Ishikawa (cell line): ENCODE measurements around the gene RIN3.

Experiments used
- CEBPB ChIP-seq: IDR thresholded peaks from 2 replicates; pipeline ENCODE4 v1.6.1; 2012
- CREB1 ChIP-seq: IDR thresholded peaks from 2 replicates; pipeline ENCODE4 v1.6.1; 2012; ENCODE audit warnings: low read depth
- EGR1 ChIP-seq: IDR thresholded peaks from 2 replicates; pipeline ENCODE4 v1.6.1; 2012
- EP300 ChIP-seq: IDR thresholded peaks from 2 replicates; pipeline ENCODE4 v1.6.1; 2012; ENCODE audit warnings: borderline replicate concordance
- FOXM1 ChIP-seq: IDR thresholded peaks from 2 replicates; pipeline ENCODE4 v1.6.1; 2012; ENCODE audit warnings: low read depth, borderline replicate concordance
- NFIC ChIP-seq: IDR thresholded peaks from 2 replicates; pipeline ENCODE4 v1.6.1; 2012
- RAD21 ChIP-seq: IDR thresholded peaks from 2 replicates; pipeline ENCODE4 v1.6.1; 2012; ENCODE audit warnings: low read depth
- TAF1 ChIP-seq: IDR thresholded peaks from 2 replicates; pipeline ENCODE4 v1.6.1; 2012; ENCODE audit warnings: low read depth, mild to moderate bottlenecking
- TCF12 ChIP-seq: IDR thresholded peaks from 2 replicates; pipeline ENCODE4 v1.6.1; 2012; ENCODE audit warnings: low read depth
- TEAD4 ChIP-seq: IDR thresholded peaks from 2 replicates; pipeline ENCODE4 v1.6.1; 2012
- YY1 ChIP-seq: IDR thresholded peaks from 2 replicates; pipeline ENCODE4 v1.6.1; 2012; ENCODE audit warnings: low read depth
- ZBTB7A ChIP-seq: IDR thresholded peaks from 2 replicates; pipeline ENCODE4 v1.6.1; 2012; ENCODE audit warnings: low read depth
- TF ChIP-seq, protein P1 (sequence below): IDR thresholded peaks from 2 replicates; pipeline ENCODE4 v1.6.1; 2012; ENCODE audit warnings: low read depth, mild to moderate bottlenecking
- TF ChIP-seq, protein P2 (sequence below): IDR thresholded peaks from 2 replicates; pipeline ENCODE4 v1.6.1; 2012
- TF ChIP-seq, protein P3 (sequence below): IDR thresholded peaks from 2 replicates; pipeline ENCODE4 v1.6.1; 2012

The RIN3 gene

DNA sequence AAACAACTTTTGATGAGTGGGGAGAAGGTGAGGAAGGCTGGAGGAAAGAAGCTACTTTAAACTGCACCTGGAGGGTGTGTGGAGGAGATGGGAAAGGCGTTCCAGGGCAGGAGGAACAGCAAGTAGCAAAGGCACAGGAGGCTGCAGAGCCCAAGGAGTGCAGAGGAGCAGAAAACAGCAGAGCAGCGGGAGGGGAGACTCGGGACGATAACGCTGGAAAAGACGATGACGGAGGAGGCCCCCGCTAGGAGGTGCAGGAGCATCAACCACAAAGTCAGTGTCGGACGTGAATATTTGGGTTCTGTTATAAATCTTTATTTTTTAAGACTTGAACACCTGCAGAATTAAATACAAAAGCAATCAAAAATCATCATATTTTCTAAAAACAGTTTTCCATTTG lies 189.9 kb downstream of the RIN3 start:
- TF ChIP-seq, protein P1, sequence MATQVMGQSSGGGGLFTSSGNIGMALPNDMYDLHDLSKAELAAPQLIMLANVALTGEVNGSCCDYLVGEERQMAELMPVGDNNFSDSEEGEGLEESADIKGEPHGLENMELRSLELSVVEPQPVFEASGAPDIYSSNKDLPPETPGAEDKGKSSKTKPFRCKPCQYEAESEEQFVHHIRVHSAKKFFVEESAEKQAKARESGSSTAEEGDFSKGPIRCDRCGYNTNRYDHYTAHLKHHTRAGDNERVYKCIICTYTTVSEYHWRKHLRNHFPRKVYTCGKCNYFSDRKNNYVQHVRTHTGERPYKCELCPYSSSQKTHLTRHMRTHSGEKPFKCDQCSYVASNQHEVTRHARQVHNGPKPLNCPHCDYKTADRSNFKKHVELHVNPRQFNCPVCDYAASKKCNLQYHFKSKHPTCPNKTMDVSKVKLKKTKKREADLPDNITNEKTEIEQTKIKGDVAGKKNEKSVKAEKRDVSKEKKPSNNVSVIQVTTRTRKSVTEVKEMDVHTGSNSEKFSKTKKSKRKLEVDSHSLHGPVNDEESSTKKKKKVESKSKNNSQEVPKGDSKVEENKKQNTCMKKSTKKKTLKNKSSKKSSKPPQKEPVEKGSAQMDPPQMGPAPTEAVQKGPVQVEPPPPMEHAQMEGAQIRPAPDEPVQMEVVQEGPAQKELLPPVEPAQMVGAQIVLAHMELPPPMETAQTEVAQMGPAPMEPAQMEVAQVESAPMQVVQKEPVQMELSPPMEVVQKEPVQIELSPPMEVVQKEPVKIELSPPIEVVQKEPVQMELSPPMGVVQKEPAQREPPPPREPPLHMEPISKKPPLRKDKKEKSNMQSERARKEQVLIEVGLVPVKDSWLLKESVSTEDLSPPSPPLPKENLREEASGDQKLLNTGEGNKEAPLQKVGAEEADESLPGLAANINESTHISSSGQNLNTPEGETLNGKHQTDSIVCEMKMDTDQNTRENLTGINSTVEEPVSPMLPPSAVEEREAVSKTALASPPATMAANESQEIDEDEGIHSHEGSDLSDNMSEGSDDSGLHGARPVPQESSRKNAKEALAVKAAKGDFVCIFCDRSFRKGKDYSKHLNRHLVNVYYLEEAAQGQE: no peak
- no peak for TF ChIP-seq YY1
- no peak for TF ChIP-seq CREB1
- TF ChIP-seq NFIC: no peak
- TF ChIP-seq, protein P2, sequence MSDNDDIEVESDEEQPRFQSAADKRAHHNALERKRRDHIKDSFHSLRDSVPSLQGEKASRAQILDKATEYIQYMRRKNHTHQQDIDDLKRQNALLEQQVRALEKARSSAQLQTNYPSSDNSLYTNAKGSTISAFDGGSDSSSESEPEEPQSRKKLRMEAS: no peak
- TF ChIP-seq, protein P3, sequence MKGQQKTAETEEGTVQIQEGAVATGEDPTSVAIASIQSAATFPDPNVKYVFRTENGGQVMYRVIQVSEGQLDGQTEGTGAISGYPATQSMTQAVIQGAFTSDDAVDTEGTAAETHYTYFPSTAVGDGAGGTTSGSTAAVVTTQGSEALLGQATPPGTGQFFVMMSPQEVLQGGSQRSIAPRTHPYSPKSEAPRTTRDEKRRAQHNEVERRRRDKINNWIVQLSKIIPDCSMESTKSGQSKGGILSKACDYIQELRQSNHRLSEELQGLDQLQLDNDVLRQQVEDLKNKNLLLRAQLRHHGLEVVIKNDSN: no peak
- no peak for TF ChIP-seq CEBPB
- TF ChIP-seq ZBTB7A: no peak
- no peak for TF ChIP-seq TAF1
- no peak for TF ChIP-seq TCF12
- TF ChIP-seq EP300: no peak
- TF ChIP-seq TEAD4: no peak
- TF ChIP-seq RAD21: no peak

GRCh38 chr14:92704036-92704804 lies 190.6 kb downstream of the RIN3 start:
- TF ChIP-seq, protein P3: no peak
- TF ChIP-seq, protein P1: no peak
- TF ChIP-seq, protein P2: no peak
- TF ChIP-seq EP300 (no peak), EGR1 (no peak), ZBTB7A (no peak), NFIC (no peak), CEBPB (no peak), TAF1 (no peak), TCF12 (no peak), FOXM1 (no peak), YY1 (no peak), RAD21 (no peak), CREB1 (no peak), TEAD4 (no peak)

DNA sequence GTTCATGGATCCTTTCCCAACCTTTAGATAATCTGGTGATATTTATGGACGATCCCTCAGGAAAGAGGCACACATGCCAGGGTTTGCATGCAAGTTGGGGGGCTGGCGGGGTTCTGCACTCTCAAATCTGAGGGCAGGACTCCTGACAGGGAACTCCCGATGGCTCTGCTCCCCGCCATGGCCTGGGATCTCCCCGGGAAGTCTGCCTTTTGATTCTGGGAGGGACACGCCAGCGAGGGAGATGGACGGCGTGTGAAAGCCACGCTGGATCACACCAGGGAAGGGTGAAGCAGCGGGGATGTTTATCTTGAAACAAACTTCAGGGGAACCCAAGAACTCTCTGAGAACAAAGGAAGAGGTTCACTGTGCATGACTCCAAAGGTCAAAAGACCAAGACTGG lies 191.2 kb downstream of the RIN3 start:
- no peak for TF ChIP-seq TEAD4

- TF ChIP-seq, protein P3: no peak
- TF ChIP-seq TAF1 (no peak), CREB1 (no peak), NFIC (no peak), CEBPB (no peak)
- TF ChIP-seq, protein P2: no peak
Observed at GRCh38 chr14:92706386-92706785, 192.8 kb downstream of the RIN3 start.

- TF ChIP-seq NFIC (no peak), YY1 (no peak), TEAD4 (no peak), FOXM1 (no peak), ZBTB7A (no peak), EP300 (no peak)
- TF ChIP-seq, protein P2: no peak
Observed at GRCh38 chr14:92709340-92710000, 195.9 kb downstream of the RIN3 start.
